NCI-H1417 (cell line): ENCODE data around the gene PDE4B.
"Not testable (repeated sequence)": the region's sequence is repeated elsewhere in the genome, so short reads cannot be mapped to it uniquely, and the experiment has no call there.

ENCODE experiments used
- DNase-seq, 3 experiments: peaks; one replicate each; lab custom pipeline; 2025; lab: John Stamatoyannopoulos, UW

Gene PDE4B

GRCh38 chr1:66393586-66394287, 601.0 kb downstream of the PDE4B start:
- no peak for DNase-seq

GRCh38 chr1:66394603-66395002, 601.9 kb downstream of the PDE4B start:
- DNase-seq, result no peak

- DNase-seq, result no peak
Observed at GRCh38 chr1:66395202-66396061, 602.7 kb downstream of the PDE4B start.

- DNase-seq, result no peak
Observed at GRCh38 chr1:66396212-66396890, 603.7 kb downstream of the PDE4B start.

GRCh38 chr1:66397192-66397591, 604.5 kb downstream of the PDE4B start:
- DNase-seq, result no peak

- DNase-seq, result no peak
Observed at GRCh38 chr1:66399888-66400529, 607.3 kb downstream of the PDE4B start.

GRCh38 chr1:66400660-66401059, 608.0 kb downstream of the PDE4B start:
- DNase-seq, result no peak

- no peak for DNase-seq
Observed at GRCh38 chr1:66401244-66401643, 608.5 kb downstream of the PDE4B start.

- DNase-seq, result peak in 2 of 3 experiments; percentile 29 to 85
Observed at GRCh38 chr1:66402194-66402593, 609.5 kb downstream of the PDE4B start.

- no peak for DNase-seq
Observed at GRCh38 chr1:66403007-66403731, 610.5 kb downstream of the PDE4B start.

GRCh38 chr1:66405061-66405460, 612.4 kb downstream of the PDE4B start:
- no peak for DNase-seq

- DNase-seq, result not testable (repeated sequence)
Observed at GRCh38 chr1:66411449-66411848, 618.8 kb downstream of the PDE4B start.

- DNase-seq, result no peak
Observed at GRCh38 chr1:66412704-66413103, 620.0 kb downstream of the PDE4B start.

- DNase-seq, result no peak
Observed at GRCh38 chr1:66413136-66413837, 620.6 kb downstream of the PDE4B start.

GRCh38 chr1:66413838-66414175, 621.1 kb downstream of the PDE4B start:
- no peak for DNase-seq

- no peak for DNase-seq
Observed at GRCh38 chr1:66415281-66415680, 622.6 kb downstream of the PDE4B start.

GRCh38 chr1:66415866-66416265, 623.2 kb downstream of the PDE4B start:
- DNase-seq, result no peak

- no peak for DNase-seq
Observed at GRCh38 chr1:66416295-66416694, 623.6 kb downstream of the PDE4B start.

- DNase-seq, result no peak
Observed at GRCh38 chr1:66418021-66418420, 625.3 kb downstream of the PDE4B start.

- DNase-seq, result not testable (repeated sequence)
Observed at GRCh38 chr1:66420171-66420570, 627.5 kb downstream of the PDE4B start.

- not testable (repeated sequence) for DNase-seq
Observed at GRCh38 chr1:66420906-66421305, 628.2 kb downstream of the PDE4B start.
